Measurements from ENCODE around the gene COQ8B. TPM values are rescaled to one million over a fixed set of nuclear protein-coding genes. Genes with fewer than 3 reads are reported as not detected.
A peak's percentile ranks its signal among the peaks of the same experiment; 100 is the strongest.

Gene COQ8B
- total RNA-seq, 4 donors from 2014 or later: 31.2 to 53.8 (median 39.3) TPM

GRCh38 chr19:40724315-40724714 is 7.6 kb upstream of the COQ8B start:
- Histone ChIP-seq H3K4me3 (no peak overlapping the region), H3K27ac (no peak overlapping the region), H3K27me3 (no peaks in the 10 kb centered on the region), H3K9me3 (no peaks in the 10 kb centered on the region), H3K36me3 (peaks cover 58% of the 10 kb centered on the region), H3K4me1 (peaks cover 40% of the 10 kb centered on the region)
- WGBS: 94% methylated on average over 4 of the region's 4 CpGs
- DNase-seq (ENCODE audit: low spot score in 2 of 2): no peak
- TF ChIP-seq POLR2A (IDR thresholded peaks at IDR 0.05): no peak
- TF ChIP-seq, protein P1, sequence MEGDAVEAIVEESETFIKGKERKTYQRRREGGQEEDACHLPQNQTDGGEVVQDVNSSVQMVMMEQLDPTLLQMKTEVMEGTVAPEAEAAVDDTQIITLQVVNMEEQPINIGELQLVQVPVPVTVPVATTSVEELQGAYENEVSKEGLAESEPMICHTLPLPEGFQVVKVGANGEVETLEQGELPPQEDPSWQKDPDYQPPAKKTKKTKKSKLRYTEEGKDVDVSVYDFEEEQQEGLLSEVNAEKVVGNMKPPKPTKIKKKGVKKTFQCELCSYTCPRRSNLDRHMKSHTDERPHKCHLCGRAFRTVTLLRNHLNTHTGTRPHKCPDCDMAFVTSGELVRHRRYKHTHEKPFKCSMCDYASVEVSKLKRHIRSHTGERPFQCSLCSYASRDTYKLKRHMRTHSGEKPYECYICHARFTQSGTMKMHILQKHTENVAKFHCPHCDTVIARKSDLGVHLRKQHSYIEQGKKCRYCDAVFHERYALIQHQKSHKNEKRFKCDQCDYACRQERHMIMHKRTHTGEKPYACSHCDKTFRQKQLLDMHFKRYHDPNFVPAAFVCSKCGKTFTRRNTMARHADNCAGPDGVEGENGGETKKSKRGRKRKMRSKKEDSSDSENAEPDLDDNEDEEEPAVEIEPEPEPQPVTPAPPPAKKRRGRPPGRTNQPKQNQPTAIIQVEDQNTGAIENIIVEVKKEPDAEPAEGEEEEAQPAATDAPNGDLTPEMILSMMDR (IDR thresholded peaks at IDR 0.05): no peak
- TF ChIP-seq EP300 (IDR thresholded peaks at IDR 0.05): no peak
- no peak for TF ChIP-seq POLR2AphosphoS5 (IDR thresholded peaks at IDR 0.05)

GRCh38 chr19:40723661-40724254 is 7.1 kb upstream of the COQ8B start:
- Histone ChIP-seq H3K4me3 (no peak overlapping the region), H3K27ac (no peak overlapping the region), H3K9me3 (no peaks in the 10 kb centered on the region), H3K27me3 (no peaks in the 10 kb centered on the region), H3K36me3 (peaks cover 52% of the 10 kb centered on the region), H3K4me1 (peaks cover 40% of the 10 kb centered on the region)
- DNase-seq (ENCODE audit: low spot score in 2 of 2): no peak
- 87% methylated on average over 5 of the region's 5 CpGs for WGBS
- no peak for TF ChIP-seq EP300 (IDR thresholded peaks at IDR 0.05)
- no peak for TF ChIP-seq POLR2A (IDR thresholded peaks at IDR 0.05)
- no peak for TF ChIP-seq POLR2AphosphoS5 (IDR thresholded peaks at IDR 0.05)
- TF ChIP-seq, protein P1 (IDR thresholded peaks at IDR 0.05): no peak

GRCh38 chr19:40721936-40722661 is 5.4 kb upstream of the COQ8B start:
- no peak for DNase-seq (ENCODE audit: low spot score in 2 of 2)
- Histone ChIP-seq H3K27ac (peak overlapping the region; percentile 97), H3K4me1 (peaks cover 40% of the 10 kb centered on the region), H3K27me3 (no peaks in the 10 kb centered on the region), H3K4me3 (peak overlapping the region; percentile 90), H3K36me3 (peaks cover 36% of the 10 kb centered on the region), H3K9me3 (no peaks in the 10 kb centered on the region)
- TF ChIP-seq POLR2AphosphoS5 (IDR thresholded peaks at IDR 0.05) (no peak), POLR2A (IDR thresholded peaks at IDR 0.05) (no peak), EP300 (IDR thresholded peaks at IDR 0.05) (no peak)
- TF ChIP-seq, protein P1 (IDR thresholded peaks at IDR 0.05): no peak
- 52% methylated on average over 9 of the region's 9 CpGs for WGBS

- no peaks in the 10 kb centered on the region for H3K27me3 ChIP-seq
- peak overlapping the region; percentile 90 for H3K4me3 ChIP-seq
- 83% methylated on average over 6 of the region's 6 CpGs for WGBS
- no peak for DNase-seq (ENCODE audit: low spot score in 2 of 2)
- H3K4me1 ChIP-seq: peaks cover 44% of the 10 kb centered on the region
- TF ChIP-seq, protein P1 (IDR thresholded peaks at IDR 0.05): no peak
- TF ChIP-seq EP300 (IDR thresholded peaks at IDR 0.05) (no peak), POLR2AphosphoS5 (IDR thresholded peaks at IDR 0.05) (no peak), POLR2A (IDR thresholded peaks at IDR 0.05) (no peak)
- peak overlapping the region; percentile 97 for H3K27ac ChIP-seq
- H3K9me3 ChIP-seq: no peaks in the 10 kb centered on the region
- peaks cover 26% of the 10 kb centered on the region for H3K36me3 ChIP-seq
Measured at GRCh38 chr19:40721140-40721486, 4.4 kb upstream of the COQ8B start.

- Histone ChIP-seq H3K4me1 (peaks cover 51% of the 10 kb centered on the region), H3K27ac (peak overlapping the region; percentile 97), H3K9me3 (no peaks in the 10 kb centered on the region), H3K27me3 (no peaks in the 10 kb centered on the region), H3K4me3 (peak overlapping the region; percentile 90), H3K36me3 (peaks cover 11% of the 10 kb centered on the region)
- no peak for DNase-seq (ENCODE audit: low spot score in 2 of 2)
- 31% methylated on average over 7 of the region's 7 CpGs for WGBS
- TF ChIP-seq POLR2AphosphoS5 (IDR thresholded peaks at IDR 0.05) (peak in 1 of 3 donors; percentile 40), EP300 (IDR thresholded peaks at IDR 0.05) (no peak), POLR2A (IDR thresholded peaks at IDR 0.05) (no peak)
- TF ChIP-seq, protein P1 (IDR thresholded peaks at IDR 0.05): no peak
Measured at GRCh38 chr19:40719414-40719894, 2.8 kb upstream of the COQ8B start.

All from suprapubic skin (tissue), 4 donors.